NCI-H2029 (cell line): ENCODE data around the gene HMGCS2.

Source experiments
- DNase-seq: peaks from one replicate; lab custom pipeline; 2025; lab: John Stamatoyannopoulos, UW

HMGCS2 gene

DNA sequence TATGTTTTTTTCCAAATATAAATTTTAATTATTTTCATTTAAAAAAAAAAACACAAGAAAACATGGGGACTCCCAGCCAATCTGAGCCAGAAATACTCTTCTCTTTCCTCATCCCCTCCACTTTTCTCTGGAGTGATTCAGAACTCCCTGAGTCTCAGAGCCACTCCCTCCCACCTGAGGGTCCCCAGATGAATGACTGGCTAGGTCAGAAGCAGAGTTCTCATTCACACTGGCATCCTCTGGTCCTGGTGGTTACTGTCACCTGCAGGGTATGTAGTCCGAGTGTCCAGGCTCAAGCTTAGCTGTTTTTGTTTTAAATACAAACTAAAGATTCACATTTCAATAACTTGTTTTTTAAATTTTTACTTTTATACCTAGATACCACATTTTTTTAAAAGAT lies 6.3 kb downstream of the HMGCS2 start:
- DNase-seq: no peak

DNA sequence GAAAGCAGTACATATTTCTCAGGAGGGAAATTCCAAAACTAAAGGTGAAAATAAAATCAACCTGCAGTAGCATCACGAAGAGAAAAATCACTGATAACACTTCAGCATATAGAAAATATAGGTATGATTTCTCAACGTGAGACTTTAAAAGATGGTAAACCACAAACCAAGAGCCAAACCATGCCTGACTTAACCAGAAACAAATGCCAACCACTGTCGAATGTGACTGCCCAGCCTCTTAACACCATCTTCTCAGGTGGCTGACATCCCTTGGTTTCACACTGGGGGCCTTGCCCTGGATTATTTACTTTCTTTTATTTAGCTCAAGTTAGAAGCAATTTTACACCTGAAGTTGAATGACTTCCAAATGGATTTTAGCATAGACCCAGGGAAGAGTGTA lies 10.1 kb downstream of the HMGCS2 start:
- DNase-seq: no peak

DNA sequence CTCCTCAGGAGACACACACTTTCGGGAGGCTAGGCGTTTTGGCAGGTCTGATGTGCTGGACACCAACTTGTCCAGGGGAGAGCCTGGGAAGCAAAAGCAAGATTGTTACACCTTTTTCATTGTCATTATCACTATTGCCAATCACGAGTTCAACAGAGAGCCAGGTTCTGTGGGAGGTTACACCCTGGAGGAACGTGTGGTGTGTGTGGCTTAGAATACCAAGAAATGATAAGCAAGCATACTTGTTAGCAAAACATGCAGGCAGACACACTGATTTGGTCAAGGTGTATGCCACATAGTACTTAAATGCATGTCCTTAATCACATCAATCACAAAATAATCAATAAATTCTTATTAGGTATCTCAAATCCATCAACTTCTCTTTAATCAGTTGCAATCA lies 16.1 kb downstream of the HMGCS2 start:
- no peak for DNase-seq

DNA sequence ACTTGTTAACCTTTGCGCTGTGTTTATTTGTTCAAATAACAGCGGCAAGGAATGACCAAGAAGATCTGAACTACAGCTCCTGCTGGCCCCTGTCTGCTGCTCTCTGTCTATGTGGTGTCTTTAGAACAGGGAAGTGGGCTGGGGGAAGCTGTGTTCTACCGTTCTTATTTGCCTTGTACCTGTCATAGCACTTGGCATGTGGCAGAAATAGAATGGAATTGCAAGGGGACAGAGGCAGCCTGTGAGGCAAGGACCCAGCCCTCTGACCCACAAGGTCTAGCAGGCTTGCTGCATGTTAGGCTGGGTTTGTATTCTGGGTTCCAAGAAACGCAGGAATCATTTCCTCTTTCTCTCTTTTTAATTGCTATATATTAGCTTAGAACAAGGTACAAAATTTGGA lies 20.7 kb downstream of the HMGCS2 start:
- DNase-seq: no peak

DNA sequence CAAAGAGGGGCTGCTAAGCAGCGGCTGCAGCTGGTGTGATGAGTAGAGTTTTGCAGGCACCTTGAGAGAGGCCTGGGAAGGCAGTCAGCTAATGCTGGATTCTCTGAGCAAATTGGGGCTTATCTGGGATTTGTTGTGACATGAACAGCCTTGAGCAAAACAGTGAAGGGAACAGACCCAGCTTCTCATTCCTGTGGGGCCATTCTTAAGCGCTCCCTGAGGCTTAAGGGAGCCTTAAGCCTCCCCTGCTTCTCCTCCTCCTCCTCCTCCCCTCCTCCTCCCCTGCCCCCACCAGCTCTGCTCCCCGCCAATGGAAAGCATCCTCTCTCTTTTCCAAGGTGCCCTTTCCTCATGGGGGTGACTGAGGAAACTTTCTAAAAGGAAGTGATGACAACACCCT lies 21.3 kb downstream of the HMGCS2 start:
- no peak for DNase-seq

DNA sequence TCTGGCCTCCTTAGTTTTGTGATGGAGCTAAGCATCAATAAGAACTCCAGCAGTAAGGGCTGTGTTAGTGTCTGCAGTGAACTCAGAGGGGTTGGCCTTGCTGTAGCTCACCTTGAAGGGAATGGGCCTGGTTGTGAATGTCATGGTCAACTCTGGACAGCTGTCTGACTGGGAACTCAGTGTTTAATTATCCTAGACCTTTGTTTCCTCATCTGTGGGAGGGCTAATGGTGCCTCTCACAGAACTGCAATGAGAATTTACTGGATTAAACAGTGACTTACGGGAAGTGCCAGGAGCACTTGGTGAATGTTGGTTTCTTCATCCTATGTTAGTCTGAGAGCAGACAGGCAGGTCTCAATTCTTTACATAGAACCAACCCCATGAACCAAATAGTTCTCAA lies 23.7 kb downstream of the HMGCS2 start:
- no peak for DNase-seq

DNA sequence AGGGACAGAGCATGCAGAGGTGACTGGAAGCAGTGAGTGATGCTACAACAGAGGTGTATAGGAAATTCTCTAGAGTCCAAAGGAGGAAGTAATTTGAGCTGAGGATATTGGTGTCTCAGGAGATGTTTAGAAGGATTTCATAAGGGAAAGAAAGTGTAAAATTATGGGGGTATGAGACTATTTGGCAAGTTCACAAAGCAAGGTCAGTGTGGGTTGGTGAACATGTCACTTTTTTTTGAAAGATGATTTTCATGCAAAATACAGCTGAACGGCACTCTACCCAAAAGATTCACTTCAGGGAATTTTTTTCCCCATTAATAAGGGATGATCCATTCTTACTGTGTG lies 24.1 kb downstream of the HMGCS2 start:
- DNase-seq: no peak

DNA sequence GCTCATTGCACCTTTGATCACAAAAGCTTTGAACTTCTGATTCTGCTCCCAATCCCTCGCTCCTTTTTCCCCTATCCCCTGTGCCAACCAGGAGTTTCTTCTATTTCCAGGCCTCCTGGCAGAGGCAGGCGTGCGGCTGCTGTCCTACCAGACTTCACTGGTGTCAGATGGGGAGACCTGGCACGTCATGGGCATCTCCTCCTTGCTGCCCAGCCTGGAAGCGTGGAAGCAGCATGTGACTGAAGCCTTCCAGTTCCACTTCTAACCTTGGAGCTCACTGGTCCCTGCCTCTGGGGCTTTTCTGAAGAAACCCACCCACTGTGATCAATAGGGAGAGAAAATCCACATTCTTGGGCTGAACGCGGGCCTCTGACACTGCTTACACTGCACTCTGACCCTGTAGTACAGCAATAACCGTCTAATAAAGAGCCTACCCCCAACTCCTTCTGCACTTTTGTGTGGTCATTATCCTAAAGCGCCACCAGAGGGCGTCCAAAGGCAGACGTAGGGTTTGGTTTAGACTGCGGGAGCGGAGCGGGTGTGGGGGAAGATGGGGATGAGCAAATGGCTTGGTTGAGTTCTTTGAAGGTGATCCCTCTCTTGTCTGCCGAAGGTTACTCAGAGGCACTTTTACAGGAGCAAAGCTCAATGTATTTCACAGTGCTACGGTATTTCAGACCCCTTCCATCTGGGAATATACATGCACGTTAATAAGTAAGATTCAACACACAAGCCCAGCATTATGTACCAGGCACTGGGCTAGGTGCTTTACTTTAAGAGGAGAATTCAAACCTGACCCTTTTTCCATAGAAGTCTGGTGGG lies 24.7 kb downstream of the HMGCS2 start:
- peak; percentile 40 for DNase-seq

DNA sequence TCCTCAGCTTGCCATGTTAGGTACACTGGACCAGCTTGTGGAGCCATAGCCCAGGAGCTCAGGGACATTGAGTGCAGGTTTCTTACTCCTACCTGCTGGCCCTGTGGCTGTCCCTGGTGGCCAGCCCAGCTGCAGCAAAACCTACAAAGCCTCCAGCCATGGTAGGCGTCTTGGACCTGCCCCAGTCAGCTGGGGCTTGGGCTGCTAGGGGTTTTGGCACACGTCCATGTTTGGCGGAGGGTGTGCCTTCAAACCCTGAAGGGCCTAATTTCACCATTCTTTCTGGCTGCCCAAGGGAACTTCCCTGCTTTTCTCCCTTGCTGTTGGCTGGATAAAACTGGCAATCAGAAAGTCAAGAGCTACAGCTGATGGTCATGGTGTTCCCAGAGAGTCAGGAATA lies 25.4 kb downstream of the HMGCS2 start:
- no peak for DNase-seq

DNA sequence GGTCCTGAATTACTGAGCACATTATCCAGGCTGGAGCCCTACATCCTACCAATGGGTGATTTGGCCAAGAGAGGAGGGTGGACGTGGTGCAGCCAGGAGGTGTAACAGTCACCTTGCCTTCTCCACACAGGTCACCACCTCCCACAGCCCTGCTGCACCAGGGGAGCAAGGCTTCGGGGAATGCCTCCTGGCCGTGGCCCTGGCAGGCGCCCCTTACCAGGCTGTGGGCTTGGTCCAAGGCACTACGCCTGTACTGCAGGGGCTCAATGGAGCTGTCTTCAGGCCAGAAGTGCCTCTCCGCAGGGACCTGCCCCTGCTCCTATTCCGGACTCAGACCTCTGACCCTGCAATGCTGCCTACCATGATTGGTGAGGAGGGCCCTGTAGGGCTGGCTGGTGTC lies 26.0 kb downstream of the HMGCS2 start:
- no peak for DNase-seq

DNA sequence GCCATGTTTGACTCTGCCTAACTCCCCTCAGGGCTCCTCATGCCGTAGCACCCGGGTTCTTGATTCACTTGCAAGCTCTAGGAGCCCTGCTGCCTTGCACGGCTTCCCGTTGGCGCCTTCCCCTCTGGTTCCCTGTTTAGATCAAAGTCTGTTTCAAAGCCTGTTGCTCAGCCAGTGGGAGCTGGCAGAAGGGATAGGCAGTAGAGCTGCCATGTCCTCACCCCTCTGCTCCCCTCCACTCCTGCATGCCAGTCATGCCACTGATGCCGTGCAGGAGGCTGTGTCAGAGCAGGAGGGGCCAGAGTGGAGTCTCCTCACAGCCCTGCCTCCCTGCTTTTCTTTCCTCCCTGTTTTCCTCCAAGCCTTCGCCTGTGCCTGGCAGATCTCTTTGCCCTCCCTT lies 26.5 kb downstream of the HMGCS2 start:
- DNase-seq: no peak

DNA sequence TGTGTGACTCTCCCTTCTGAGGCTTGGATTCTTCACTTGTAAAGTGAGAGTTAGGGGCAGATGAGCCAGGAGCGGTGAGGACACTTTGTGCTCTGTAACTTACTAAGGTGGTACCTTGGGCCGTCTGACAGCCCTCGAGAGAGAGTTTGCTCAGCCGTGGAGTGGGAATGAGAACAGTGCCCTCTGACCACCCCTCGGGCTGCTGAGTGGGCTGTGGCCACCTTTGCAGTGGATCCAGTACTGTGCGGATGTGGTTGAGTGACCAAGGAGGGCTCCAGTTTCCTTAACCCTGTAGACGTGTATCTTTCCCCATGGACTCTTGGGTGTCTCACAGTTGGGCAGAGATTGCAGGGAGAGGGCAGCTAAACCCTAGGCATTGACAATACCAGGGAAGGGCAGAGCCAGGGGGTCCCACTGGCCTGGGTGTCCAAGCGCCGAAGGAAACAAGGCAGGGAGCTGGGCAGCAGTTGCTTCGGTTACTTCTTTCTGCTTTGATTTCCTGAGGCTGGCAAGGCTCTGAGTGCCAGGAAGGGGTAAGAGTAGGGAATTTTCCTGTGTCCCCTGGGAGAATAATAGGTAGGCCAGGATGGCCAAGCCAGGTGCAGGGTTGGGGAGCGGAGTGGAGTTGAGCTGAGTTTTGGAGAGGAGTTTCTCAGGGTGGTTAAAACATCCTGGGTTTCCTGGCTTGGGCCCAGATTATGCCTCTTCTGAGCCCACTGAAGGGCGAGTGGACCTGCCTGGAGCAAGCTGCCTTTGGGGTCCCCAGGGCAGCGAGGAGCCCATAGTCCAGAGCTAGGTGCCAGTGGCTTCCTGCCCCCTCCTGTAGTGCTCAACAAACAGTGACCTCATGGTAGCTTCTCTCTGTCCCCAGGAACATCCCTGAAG lies 27.6 kb downstream of the HMGCS2 start:
- DNase-seq: no peak

DNA sequence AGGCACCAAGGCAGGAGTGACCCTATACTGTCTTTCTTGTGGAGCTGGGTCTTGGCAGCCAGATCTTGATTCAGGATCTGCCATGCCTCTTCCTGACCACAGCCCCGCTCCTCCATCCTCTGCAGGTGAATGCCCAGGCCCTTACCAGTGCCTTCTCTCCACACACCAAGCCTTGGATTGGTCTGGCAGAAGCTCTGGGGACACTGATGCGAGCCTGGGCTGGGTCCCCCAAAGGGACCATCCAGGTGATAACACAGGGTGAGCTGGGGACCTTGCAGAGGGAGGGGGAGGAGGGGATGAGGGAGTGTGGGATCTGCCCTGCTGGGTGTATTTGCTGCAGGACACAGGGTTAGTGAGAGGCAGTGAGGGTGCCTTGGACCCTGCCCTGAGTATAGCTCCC lies 28.4 kb downstream of the HMGCS2 start:
- DNase-seq: no peak

DNA sequence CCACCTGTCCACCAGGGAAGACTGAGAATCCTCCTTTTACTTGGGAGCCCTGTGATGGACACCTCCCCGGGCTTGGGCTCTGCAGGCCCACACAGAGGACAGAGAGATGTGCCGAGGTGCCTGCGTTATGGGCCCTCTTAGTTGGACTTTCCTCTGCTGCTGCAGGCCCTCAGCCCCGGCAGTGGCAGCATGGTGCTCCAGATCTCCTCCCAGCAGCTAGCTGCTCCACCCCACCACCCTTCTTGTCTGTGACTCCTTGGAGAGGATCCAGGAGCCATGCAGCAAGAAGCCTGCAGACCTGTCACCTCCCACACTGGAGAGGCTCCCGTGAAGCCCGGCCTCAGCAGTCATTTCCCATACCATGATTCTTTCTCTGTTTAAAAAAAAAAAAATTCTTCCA lies 29.6 kb downstream of the HMGCS2 start:
- DNase-seq: no peak

DNA sequence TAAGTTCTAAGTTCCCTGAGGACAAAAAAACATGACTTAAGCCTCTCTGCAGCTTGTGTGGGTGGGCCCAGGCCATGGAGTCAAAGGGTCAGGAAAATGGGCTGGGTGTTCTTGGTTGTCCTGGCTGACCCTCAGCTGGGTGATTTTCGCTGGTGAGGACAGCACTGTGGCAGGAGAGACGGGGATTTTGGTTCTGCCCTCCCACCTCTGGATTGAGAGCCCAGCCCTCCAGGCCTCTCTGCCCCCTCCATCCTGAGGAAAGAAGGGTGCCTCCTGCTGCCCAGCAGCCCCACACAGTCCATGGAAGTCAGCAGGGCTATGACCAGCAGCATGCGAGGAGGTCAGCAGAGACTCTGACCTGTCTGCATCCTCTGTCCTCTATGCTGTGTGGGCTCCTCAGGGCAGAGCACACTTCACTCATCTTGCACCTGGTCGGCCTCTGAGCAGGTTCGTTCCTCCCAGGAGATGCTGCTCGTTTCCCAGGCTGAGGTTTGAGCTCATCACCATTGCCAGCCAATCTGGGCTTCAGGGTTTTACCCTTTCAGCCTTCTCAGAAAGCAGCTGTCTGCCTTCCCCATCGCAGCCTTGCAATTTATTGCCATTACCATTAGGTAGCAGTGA lies 30.5 kb downstream of the HMGCS2 start:
- DNase-seq: no peak

DNA sequence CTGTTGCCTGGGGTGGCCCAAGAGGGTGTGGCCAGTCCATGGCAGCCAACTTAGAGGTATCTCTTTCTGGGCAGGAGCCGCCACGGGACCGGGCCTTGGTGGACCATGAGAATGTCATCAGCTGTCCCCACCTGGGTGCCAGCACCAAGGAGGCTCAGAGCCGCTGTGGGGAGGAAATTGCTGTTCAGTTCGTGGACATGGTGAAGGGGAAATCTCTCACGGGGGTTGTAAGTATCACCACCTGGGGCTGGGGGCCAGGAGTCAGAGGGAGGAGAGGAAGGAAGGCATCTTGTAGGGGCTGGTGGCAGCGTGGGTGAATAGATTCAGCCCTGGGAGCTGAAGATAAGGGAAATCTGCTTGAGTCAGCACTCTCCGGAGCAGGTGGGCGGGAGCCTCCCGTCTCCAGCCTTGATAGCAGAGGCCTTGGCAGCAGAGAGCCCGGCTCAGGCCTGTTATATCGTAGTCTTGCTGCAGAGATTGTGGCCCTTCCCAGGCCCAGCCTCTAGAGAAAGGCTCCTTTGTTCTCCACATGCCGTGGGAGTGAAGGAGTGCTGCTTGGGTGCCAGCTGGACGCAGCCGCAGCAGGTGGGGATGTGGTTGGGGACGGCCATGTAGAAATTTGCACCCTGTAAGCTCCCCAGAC lies 31.5 kb downstream of the HMGCS2 start:
- DNase-seq: no peak

DNA sequence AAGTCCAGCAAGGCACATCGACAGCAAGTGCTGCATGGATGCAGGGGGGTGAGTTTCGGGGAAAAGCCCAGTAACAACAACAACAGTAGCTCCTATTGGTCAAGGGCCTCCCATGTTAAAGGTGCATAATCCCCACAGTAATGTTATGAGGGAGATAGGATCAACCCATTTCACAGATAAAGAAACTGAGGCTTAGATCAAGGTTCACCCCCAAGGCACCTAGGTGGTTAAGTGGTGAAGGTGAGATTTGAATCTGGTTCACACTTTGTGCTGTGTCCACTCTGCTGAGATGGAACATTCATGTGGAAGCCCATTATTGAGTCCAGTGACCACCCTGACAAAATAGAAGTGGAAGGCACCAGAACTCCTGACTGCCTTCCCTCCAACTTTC lies 32.1 kb downstream of the HMGCS2 start:
- DNase-seq: no peak

DNA sequence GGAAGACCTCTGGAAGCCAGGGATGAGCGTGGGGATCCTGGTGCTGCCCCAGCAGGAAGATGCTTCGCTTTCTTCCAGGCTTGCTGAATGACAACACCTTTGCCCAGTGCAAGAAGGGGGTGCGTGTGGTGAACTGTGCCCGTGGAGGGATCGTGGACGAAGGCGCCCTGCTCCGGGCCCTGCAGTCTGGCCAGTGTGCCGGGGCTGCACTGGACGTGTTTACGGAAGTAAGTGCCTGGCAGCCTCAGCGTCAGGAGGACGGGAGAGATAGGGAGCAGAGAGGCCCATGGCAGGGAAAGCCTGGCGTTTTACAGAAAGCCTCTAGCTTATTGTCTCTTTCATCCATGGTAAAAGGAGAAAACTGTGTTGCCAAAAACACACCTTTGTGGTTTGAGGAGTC lies 33.5 kb downstream of the HMGCS2 start:
- DNase-seq: no peak

DNA sequence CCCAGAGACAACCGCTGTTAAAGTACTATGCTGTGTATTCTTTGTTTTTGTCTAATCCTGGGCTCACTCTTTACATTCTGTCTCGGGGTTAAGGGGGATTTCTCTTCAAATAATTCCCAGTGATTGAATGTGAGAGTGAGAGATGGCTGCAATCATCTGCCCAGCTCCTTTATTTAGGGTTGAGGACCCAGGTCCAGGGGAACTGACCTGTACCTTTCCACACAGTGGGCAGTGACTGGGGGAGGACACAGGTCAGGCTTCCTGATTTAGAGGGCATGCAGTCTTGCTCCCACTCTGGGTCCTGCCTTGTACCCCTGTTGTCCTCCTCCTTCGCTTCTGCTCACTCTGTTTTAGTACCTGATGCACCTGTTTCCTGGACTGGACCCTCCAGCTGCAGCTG lies 35.0 kb downstream of the HMGCS2 start:
- no peak for DNase-seq

DNA sequence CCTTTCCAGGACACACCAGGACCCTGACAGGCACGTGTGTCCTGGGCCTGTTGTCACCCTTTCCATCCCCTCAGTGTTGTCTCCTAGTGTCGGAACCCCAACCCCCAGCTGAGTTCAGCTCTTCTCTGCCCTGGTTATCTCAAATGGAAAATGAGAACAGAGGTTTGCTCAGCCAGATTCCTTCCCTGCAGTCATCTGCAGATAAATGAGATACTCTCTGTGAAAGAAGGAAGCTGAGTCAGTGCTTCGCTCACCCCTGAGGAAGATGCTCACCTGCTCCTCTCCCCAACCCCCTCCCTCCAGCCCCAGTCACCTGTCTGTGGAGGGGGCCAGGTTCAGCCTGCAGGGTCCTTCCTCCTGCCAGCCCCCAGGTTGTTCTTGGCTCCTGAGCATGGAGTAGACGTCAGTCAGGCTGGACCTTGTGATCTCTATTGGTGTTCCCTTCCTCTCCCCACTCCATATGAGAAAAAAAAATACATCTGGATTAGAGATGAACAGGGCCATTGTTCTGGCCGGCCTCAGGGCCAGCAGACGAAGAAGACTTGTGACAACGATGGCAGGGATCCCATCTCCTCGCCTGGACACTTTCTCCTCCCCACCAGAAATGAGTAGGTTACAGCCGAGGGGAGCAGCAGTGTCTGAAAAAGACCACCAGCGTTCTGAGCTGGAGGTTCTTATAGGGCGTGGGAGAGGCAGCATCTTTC lies 36.1 kb downstream of the HMGCS2 start:
- DNase-seq: no peak

DNA sequence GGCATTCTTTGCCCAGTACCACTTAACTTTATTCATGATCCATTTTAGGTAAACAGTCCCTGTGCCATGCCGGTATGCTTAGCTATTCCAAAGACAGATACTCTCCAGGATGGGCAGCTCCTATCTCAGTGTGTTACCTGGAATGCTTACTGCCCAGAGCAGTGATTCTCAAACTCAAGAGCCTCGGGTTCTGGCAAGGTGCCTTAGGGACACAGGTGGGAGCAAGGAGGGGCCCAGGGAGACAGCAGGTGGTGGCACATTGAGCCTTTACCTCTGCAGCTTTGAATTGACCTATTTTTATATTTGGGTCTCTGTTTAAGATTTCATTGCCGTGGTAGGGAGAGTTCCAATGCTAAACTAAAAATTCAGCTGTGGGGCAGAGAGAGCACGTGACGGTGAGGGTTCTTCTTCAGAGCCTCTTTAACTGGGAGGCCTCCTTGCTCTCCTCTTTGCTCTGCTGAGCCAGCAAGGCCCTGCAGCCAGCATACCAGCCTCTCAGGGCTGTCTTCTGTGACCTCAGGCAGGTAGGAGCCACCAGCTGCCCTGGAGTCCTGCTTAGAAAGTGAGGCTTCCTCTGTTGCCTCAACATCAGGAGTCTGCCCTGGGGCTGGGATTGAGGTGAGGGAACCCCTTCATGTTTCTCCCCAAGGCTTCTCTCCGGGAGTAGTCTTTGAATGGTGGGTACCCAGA lies 36.8 kb downstream of the HMGCS2 start:
- DNase-seq: no peak
